Activated naive CD8-positive, alpha-beta T cell (primary cell): ENCODE data around the gene NOL4L.

Experiments
- H3K27ac Mint-ChIP-seq: one replicate; pipeline ENCODE4 v1.8.0; 2021; ENCODE audit warnings: mixed read lengths
- H3K27me3 Mint-ChIP-seq: one replicate; pipeline ENCODE4 v1.8.0; 2021; ENCODE audit warnings: mixed read lengths
- H3K36me3 Mint-ChIP-seq: one replicate; pipeline ENCODE4 v1.8.0; 2021; ENCODE audit warnings: mixed read lengths
- H3K4me1 Mint-ChIP-seq: one replicate; pipeline ENCODE4 v1.8.0; 2021; ENCODE audit warnings: low read depth, mixed read lengths
- H3K4me3 Mint-ChIP-seq: one replicate; pipeline ENCODE4 v1.8.0; 2021; ENCODE audit warnings: mild to moderate bottlenecking, mixed read lengths
- H3K9me3 Mint-ChIP-seq: one replicate; pipeline ENCODE4 v1.8.0; 2021; ENCODE audit warnings: low read depth, mixed read lengths

The NOL4L gene

GRCh38 chr20:32621891-32622584, 36.9 kb upstream of the NOL4L start:
- Mint-ChIP-seq H3K4me3 (no peak overlapping the region), H3K9me3 (no peaks in the 10 kb centered on the region), H3K4me1 (peaks cover 2% of the 10 kb centered on the region), H3K27me3 (no peaks in the 10 kb centered on the region), H3K36me3 (no peaks in the 10 kb centered on the region), H3K27ac (peak overlapping the region; percentile 13)

- Mint-ChIP-seq H3K4me3 (no peak overlapping the region), H3K36me3 (no peaks in the 10 kb centered on the region), H3K27ac (no peak overlapping the region), H3K9me3 (no peaks in the 10 kb centered on the region), H3K27me3 (no peaks in the 10 kb centered on the region), H3K4me1 (peaks cover 5% of the 10 kb centered on the region)
These were observed 36.1 kb upstream of the NOL4L start for GRCh38 chr20:32621071-32621890.

- Mint-ChIP-seq H3K4me1 (peaks cover 15% of the 10 kb centered on the region), H3K9me3 (no peaks in the 10 kb centered on the region), H3K4me3 (no peak overlapping the region), H3K27ac (no peak overlapping the region), H3K27me3 (no peaks in the 10 kb centered on the region), H3K36me3 (no peaks in the 10 kb centered on the region)
These were observed 34.5 kb upstream of the NOL4L start for GRCh38 chr20:32619586-32619985.

- H3K36me3 Mint-ChIP-seq: no peaks in the 10 kb centered on the region
- H3K27ac Mint-ChIP-seq: no peak overlapping the region
- no peak overlapping the region for H3K4me3 Mint-ChIP-seq
- H3K9me3 Mint-ChIP-seq: no peaks in the 10 kb centered on the region
- H3K4me1 Mint-ChIP-seq: peaks cover 34% of the 10 kb centered on the region
- no peaks in the 10 kb centered on the region for H3K27me3 Mint-ChIP-seq
These were observed 29.6 kb upstream of the NOL4L start for GRCh38 chr20:32614772-32615171.

- Mint-ChIP-seq H3K9me3 (no peaks in the 10 kb centered on the region), H3K4me3 (no peak overlapping the region), H3K4me1 (peaks cover 34% of the 10 kb centered on the region), H3K27ac (no peak overlapping the region), H3K36me3 (no peaks in the 10 kb centered on the region), H3K27me3 (no peaks in the 10 kb centered on the region)
These were observed 29.2 kb upstream of the NOL4L start for GRCh38 chr20:32614303-32614702.

DNA sequence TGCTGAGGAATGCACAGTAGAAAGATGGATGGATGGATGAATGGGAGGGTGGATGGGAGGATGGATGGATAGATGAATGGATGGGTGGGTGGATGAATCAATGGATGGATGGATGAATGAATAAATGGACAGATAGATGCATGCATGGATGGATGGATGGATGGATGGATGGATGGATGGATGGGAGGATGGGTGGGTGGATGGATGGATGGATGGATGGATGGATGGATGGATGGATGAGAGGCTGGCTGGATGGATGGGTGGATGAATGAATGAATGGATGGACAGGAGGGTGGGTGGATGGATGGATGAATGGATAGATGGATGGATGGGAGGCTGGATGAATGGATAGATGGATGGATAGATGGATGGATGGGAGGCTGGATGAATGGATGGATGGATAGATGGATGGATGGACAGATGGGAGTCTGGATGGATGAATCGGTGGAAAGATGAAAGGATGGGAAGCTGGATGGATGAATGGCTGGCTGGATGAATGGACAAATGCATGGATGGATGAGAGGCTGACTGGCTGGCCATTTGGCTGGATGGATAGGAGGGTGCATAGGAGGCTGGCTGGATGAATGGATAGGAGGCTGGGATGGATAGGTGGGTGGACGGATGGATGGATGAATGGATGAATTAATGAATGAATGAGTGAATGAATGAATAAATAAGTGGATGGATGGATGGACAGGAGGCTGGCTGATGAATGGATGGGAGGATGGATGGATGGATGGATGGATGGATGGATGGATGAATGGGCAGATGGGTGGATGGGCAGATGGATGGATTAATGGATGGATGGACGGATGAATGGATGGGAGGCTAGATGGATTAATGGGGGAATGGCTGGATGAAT, 28.3 kb upstream of the NOL4L start:
- peaks cover 34% of the 10 kb centered on the region for H3K4me1 Mint-ChIP-seq
- H3K4me3 Mint-ChIP-seq: no peak overlapping the region

DNA sequence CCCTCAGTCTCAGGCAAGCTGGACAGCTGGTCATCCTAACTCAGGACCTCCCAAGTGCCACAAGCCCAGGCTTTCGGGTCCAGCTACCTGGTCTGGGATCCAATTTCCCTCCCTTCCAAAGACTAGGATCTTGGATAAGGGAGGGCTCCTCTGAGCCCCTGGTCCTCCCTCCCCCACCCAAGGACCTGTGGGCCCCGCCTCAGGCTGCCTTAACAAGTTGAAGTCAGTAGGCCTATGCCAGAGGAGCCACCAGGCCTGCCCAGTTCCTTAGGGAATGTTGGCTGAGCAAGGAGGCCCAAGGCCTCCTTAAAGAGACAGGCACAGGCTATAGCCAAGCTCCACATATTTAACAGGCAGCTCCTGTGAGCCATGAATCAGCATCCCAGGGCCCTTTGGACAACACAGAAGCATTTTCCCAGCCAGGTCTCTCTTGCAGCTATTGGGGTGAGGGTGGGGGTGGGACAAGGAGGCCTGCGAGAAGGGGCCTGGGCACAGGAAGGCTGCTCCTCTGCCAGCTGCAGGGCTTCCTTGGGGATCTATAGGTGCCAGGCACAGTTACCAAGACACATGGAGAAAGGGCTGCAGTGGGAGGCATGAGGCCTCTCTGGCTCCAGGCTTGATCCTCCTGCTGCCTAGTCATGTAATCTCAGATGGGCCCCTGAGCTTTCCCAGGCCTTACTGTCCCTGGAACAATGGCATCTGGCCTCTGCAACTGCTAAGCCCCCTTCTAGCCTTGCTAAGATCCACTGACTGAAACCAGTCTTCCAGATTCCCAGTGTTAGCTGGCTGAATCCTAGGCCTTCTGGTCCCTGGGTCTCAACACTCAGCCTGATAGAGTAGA, 27.4 kb upstream of the NOL4L start:
- Mint-ChIP-seq H3K36me3 (no peaks in the 10 kb centered on the region), H3K9me3 (no peaks in the 10 kb centered on the region), H3K27ac (no peak overlapping the region), H3K4me3 (no peak overlapping the region), H3K4me1 (peaks cover 34% of the 10 kb centered on the region), H3K27me3 (no peaks in the 10 kb centered on the region)

More for the DNA sequence above, 28.3 kb upstream of the NOL4L start:
- H3K27me3 Mint-ChIP-seq: no peaks in the 10 kb centered on the region
- H3K27ac Mint-ChIP-seq: no peak overlapping the region
- no peaks in the 10 kb centered on the region for H3K36me3 Mint-ChIP-seq
- no peaks in the 10 kb centered on the region for H3K9me3 Mint-ChIP-seq

- Mint-ChIP-seq H3K36me3 (no peaks in the 10 kb centered on the region), H3K9me3 (no peaks in the 10 kb centered on the region), H3K27me3 (no peaks in the 10 kb centered on the region), H3K4me3 (no peak overlapping the region), H3K27ac (no peak overlapping the region), H3K4me1 (peaks cover 31% of the 10 kb centered on the region)
These were observed 26.7 kb upstream of the NOL4L start for GRCh38 chr20:32611868-32612267.

DNA sequence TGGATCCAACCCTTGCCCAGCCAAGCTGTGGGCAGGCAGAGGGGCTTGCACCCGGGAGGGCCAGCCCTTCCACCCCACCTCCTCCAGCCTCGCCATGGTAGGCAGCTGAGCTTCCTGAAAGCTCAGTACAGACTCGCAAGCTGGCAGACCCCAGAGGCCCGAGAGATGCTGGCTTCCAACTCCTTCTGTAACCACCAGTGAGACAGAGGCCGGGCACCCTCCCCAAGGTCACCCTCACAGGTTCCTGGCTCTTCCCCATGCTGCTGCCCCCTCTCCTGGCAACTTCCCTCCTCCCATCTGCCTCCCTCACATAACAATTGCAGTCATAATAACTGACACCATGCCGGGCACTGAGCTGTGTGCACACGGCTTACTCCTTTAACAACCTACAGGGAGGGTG, 26.2 kb upstream of the NOL4L start:
- Mint-ChIP-seq H3K36me3 (no peaks in the 10 kb centered on the region), H3K27ac (no peak overlapping the region), H3K27me3 (no peaks in the 10 kb centered on the region), H3K4me3 (no peak overlapping the region), H3K9me3 (no peaks in the 10 kb centered on the region), H3K4me1 (peaks cover 28% of the 10 kb centered on the region)

DNA sequence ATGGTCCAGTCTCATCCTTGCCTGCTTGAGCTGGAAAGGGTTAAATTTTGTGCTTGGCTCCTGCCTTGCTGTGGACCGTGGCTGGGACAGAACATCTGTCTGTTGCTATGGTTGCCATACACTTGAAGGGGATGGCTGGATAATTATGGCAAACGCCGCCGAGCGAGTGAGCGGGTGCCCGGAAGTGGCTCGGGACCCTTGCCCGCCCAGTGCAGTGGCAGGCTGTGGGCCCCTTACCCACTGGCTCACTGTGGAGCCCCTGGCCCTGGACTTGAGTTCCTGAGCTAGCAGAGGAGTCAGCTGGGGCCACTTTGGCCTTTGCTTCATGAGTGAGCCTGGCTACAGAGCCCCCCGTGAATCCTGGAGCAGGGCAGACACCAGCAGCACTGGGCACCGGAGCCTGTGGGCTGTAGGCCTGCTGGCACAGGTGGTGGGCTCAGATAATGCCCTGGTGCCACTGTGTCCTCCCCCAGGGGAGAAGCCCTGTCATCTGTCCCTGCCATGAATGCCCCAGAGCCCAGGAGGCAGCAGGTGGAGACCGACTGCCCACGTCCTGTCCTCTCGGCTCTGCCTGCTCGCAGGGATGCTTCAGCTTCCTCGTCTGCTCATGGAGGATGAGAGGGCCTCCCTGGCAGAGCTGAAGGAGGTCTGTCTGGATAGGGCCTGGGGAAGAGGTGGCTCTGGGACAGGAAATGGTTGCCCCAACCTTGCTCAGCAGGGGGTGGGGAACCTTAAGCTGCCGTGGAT, 25.5 kb upstream of the NOL4L start:
- H3K4me1 Mint-ChIP-seq: peaks cover 23% of the 10 kb centered on the region
- no peak overlapping the region for H3K4me3 Mint-ChIP-seq
- H3K27me3 Mint-ChIP-seq: no peaks in the 10 kb centered on the region
- no peak overlapping the region for H3K27ac Mint-ChIP-seq
- H3K9me3 Mint-ChIP-seq: no peaks in the 10 kb centered on the region
- no peaks in the 10 kb centered on the region for H3K36me3 Mint-ChIP-seq

GRCh38 chr20:32609993-32610392, 24.9 kb upstream of the NOL4L start:
- Mint-ChIP-seq H3K27me3 (no peaks in the 10 kb centered on the region), H3K27ac (peak overlapping the region; percentile 70), H3K36me3 (no peaks in the 10 kb centered on the region), H3K4me3 (no peak overlapping the region), H3K4me1 (peaks cover 22% of the 10 kb centered on the region), H3K9me3 (no peaks in the 10 kb centered on the region)

DNA sequence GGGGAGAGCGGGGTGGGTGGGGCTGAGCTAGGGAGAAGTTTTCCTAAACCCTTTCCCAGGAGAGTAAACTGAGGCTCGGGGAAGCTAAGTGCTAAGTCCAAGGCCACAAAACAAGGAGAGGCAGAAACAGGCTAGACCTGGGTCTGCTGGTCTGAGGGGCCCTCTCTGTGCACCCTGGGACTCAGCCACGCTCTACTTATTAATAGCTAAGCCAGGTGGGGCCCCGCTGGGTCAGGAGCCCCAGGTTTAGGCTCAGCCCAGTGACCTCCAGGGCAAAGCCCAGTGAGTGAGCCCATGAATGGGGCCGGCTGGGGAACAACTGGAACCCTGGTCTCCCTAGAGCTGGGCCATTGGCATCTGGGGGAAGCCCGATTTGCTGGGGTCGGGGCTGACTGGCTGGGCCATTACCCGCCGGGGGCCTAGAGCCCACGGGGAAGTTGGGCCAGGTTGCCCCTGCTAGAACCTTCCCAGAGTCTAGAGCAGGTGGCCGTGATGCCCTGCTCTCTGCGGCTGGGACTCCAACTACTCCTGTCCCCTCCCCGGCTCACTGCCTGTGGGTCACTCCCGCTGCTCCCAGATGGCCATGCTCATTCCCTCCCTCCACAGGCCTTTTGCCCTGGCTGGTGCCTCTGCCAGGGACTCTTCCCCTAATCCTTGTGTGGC, 24.1 kb upstream of the NOL4L start:
- no peaks in the 10 kb centered on the region for H3K27me3 Mint-ChIP-seq
- H3K27ac Mint-ChIP-seq: no peak overlapping the region
- no peak overlapping the region for H3K4me3 Mint-ChIP-seq
- no peaks in the 10 kb centered on the region for H3K9me3 Mint-ChIP-seq
- H3K4me1 Mint-ChIP-seq: peaks cover 17% of the 10 kb centered on the region
- H3K36me3 Mint-ChIP-seq: no peaks in the 10 kb centered on the region

DNA sequence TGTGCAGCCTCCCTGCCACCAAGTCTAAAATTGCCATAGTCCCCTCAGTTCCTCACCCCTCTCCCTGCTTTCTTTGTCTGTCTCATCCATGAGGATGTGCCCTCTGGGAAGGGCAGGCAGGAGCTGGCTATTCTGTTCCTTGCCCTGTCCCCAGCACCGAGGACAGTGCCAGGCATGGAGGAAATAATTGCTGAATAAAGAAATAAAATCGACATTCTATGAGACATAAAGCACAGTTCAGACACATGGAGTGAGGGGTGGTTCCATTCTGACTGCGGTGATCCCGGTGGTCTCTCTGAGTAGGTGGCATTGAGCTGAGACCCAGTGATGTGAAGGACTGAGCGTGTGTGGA, 23.5 kb upstream of the NOL4L start:
- Mint-ChIP-seq H3K4me3 (no peak overlapping the region), H3K27me3 (no peaks in the 10 kb centered on the region), H3K4me1 (peaks cover 17% of the 10 kb centered on the region), H3K9me3 (no peaks in the 10 kb centered on the region), H3K36me3 (no peaks in the 10 kb centered on the region), H3K27ac (peak overlapping the region; percentile 24)
